DND-41 (cell line): ENCODE results near the gene C11orf58.
A peak's percentile ranks its signal among the peaks of the same experiment; 100 is the strongest.

Source experiments
- ATAC-seq: fragments of 200-7000 bp; cut with Tn5 transposase; 3 replicates; pipeline ENCODE4 v1.9.1; 2021; ENCODE audit warnings: low read depth; ENCODE audit not compliant: insufficient read depth
- DNase-seq: peaks from one replicate; pipeline ENCODE4 v3.0.0-alpha.2; 2020
- H2AFZ ChIP-seq: 2 replicates; pipeline ENCODE4 v1.6.0; 2012; ENCODE audit warnings: low read depth, low read length
- H3K27ac ChIP-seq: 2 replicates; pipeline ENCODE4 v1.5.1; 2012; ENCODE audit warnings: low read length, inconsistent platforms
- H3K27me3 ChIP-seq: fragments of 200-600 bp; sonication (generic); 2 replicates; pipeline ENCODE4 v1.6.0; 2012; ENCODE audit warnings: low read length, mild to moderate bottlenecking, inconsistent platforms; ENCODE audit not compliant: insufficient read depth, poor library complexity
- H3K36me3 ChIP-seq: 2 replicates; pipeline ENCODE4 v1.5.1; 2012; ENCODE audit warnings: low read length, inconsistent platforms; ENCODE audit not compliant: insufficient read depth
- H3K4me1 ChIP-seq: 2 replicates; pipeline ENCODE4 v1.5.1; 2012; ENCODE audit warnings: mild to moderate bottlenecking, low read length; ENCODE audit not compliant: insufficient read depth
- H3K4me2 ChIP-seq: 2 replicates; pipeline ENCODE4 v1.6.0; 2012; ENCODE audit warnings: mild to moderate bottlenecking, moderate library complexity, low read length, inconsistent platforms; ENCODE audit not compliant: insufficient read depth
- H3K4me3 ChIP-seq, 2 experiments: fragments of 200-600 bp in 1 of 2; shearing (Covaris generic) in 1 of 2; 2 replicates each; pipeline ENCODE4 v1.5.1; 2012 to 2016; ENCODE audit warnings: inconsistent platforms in 2 of 2, low read length in 2 of 2, mild to moderate bottlenecking in 2 of 2, low read depth in 1 of 2, moderate library complexity in 1 of 2
- H3K79me2 ChIP-seq: 2 replicates; pipeline ENCODE4 v1.6.0; 2012; ENCODE audit warnings: low read length, inconsistent platforms; ENCODE audit not compliant: insufficient read depth
- H3K9ac ChIP-seq: 2 replicates; pipeline ENCODE4 v1.6.0; 2012; ENCODE audit warnings: low read depth, mild to moderate bottlenecking, inconsistent platforms, low read length, moderate library complexity
- H3K9me3 ChIP-seq: 2 replicates; pipeline ENCODE4 v1.5.1; 2012; ENCODE audit warnings: low read length, moderate library complexity, mild to moderate bottlenecking, inconsistent platforms; ENCODE audit not compliant: insufficient read depth, severe bottlenecking
- H4K20me1 ChIP-seq: 2 replicates; pipeline ENCODE4 v1.6.0; 2012; ENCODE audit warnings: low read length; ENCODE audit not compliant: insufficient read depth
- EZH2 ChIP-seq: IDR thresholded peaks from 3 replicates; pipeline ENCODE4 v1.6.1; 2012; ENCODE audit warnings: borderline replicate concordance, low read depth, mild to moderate bottlenecking, moderate library complexity, low read length, inconsistent platforms; ENCODE audit not compliant: severe bottlenecking
- TF ChIP-seq, protein P1 (sequence below): IDR thresholded peaks from 2 replicates; pipeline ENCODE4 v1.5.1; 2012; ENCODE audit warnings: borderline replicate concordance, low read length, moderate library complexity, mild to moderate bottlenecking; ENCODE audit not compliant: poor library complexity, severe bottlenecking; ENCODE audit errors: extremely low read depth

The C11orf58 gene

GRCh38 chr11:16713594-16713993 lies 24.9 kb upstream of the C11orf58 start:
- Histone ChIP-seq H3K4me2 (no peak overlapping the region), H2AFZ (no peak overlapping the region), H3K36me3 (no peaks in the 10 kb centered on the region), H3K9ac (no peak overlapping the region), H3K79me2 (no peaks in the 10 kb centered on the region), H4K20me1 (no peaks in the 10 kb centered on the region), H3K27me3 (peaks cover 8% of the 10 kb centered on the region), H3K27ac (no peak overlapping the region), H3K9me3 (no peaks in the 10 kb centered on the region), H3K4me1 (no peaks in the 10 kb centered on the region), H3K4me3 (no peak overlapping the region)
- TF ChIP-seq, protein P1, sequence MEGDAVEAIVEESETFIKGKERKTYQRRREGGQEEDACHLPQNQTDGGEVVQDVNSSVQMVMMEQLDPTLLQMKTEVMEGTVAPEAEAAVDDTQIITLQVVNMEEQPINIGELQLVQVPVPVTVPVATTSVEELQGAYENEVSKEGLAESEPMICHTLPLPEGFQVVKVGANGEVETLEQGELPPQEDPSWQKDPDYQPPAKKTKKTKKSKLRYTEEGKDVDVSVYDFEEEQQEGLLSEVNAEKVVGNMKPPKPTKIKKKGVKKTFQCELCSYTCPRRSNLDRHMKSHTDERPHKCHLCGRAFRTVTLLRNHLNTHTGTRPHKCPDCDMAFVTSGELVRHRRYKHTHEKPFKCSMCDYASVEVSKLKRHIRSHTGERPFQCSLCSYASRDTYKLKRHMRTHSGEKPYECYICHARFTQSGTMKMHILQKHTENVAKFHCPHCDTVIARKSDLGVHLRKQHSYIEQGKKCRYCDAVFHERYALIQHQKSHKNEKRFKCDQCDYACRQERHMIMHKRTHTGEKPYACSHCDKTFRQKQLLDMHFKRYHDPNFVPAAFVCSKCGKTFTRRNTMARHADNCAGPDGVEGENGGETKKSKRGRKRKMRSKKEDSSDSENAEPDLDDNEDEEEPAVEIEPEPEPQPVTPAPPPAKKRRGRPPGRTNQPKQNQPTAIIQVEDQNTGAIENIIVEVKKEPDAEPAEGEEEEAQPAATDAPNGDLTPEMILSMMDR, result no peak
- no peak for TF ChIP-seq EZH2
- DNase-seq (no peak), ATAC-seq (no peak)

- Histone ChIP-seq H3K4me2 (no peak overlapping the region), H2AFZ (no peak overlapping the region), H3K9me3 (no peaks in the 10 kb centered on the region), H3K79me2 (no peaks in the 10 kb centered on the region), H3K27me3 (peaks cover 4% of the 10 kb centered on the region), H3K36me3 (no peaks in the 10 kb centered on the region), H3K27ac (no peak overlapping the region), H3K4me1 (peaks cover 4% of the 10 kb centered on the region; the same call in 1 of the 2 replicates), H3K9ac (no peak overlapping the region), H4K20me1 (no peaks in the 10 kb centered on the region), H3K4me3 (no peak overlapping the region)
- TF ChIP-seq, protein P1, result no peak
- no peak for TF ChIP-seq EZH2
- no peak for DNase-seq
- ATAC-seq, result peak; percentile 45; the same call in 1 of the 3 replicates
Measured at GRCh38 chr11:16722581-16723344, 15.7 kb upstream of the C11orf58 start.

- Histone ChIP-seq H3K4me1 (no peaks in the 10 kb centered on the region; the same call in 1 of the 2 replicates), H3K4me3 (no peak overlapping the region), H2AFZ (no peak overlapping the region), H3K4me2 (no peak overlapping the region), H3K27me3 (no peaks in the 10 kb centered on the region), H3K9ac (no peak overlapping the region), H3K9me3 (no peaks in the 10 kb centered on the region), H3K27ac (no peak overlapping the region), H4K20me1 (no peaks in the 10 kb centered on the region), H3K36me3 (no peaks in the 10 kb centered on the region), H3K79me2 (no peaks in the 10 kb centered on the region)
- ATAC-seq (no peak), DNase-seq (no peak)
- no peak for TF ChIP-seq EZH2
- TF ChIP-seq, protein P1, result no peak
Measured at GRCh38 chr11:16727806-16728205, 10.6 kb upstream of the C11orf58 start.
